ENCODE measurements around the gene STIM2. TPM values are rescaled to one million over a fixed set of nuclear protein-coding genes. Genes with fewer than 3 reads are reported as not detected.

The STIM2 gene
- total RNA-seq, 1 experiment from 2014 or later, result 203 TPM

- DNase-seq, result no peak
- Histone ChIP-seq H3K9me2 (replicated peaks; ENCODE audit: insufficient read depth, low read length) (no peaks in the 10 kb centered on the region), H3K27ac (ENCODE audit: low read length) (no peak overlapping the region), H3K9me3 (ENCODE audit: low read length) (no peaks in the 10 kb centered on the region), H3K4me2 (ENCODE audit: low read depth, low read length, poor library complexity, severe bottlenecking) (no peak overlapping the region), H2AFZ (ENCODE audit: low read length) (no peak overlapping the region), H3K79me2 (ENCODE audit: low read length) (peaks cover 99% of the 10 kb centered on the region), H3K27me3 (ENCODE audit: low read length) (no peaks in the 10 kb centered on the region), H3K4me3 (ENCODE audit: low read length) (no peak overlapping the region), H3K36me3 (ENCODE audit: insufficient read depth, low read length) (peaks cover 11% of the 10 kb centered on the region; the same call in 1 of the 2 replicates), H3K4me1 (ENCODE audit: low read length) (peaks cover 88% of the 10 kb centered on the region), H4K20me1 (ENCODE audit: insufficient read depth, low read depth, low read length) (peaks cover 56% of the 10 kb centered on the region), H3K9ac (ENCODE audit: low read length) (no peak overlapping the region)
Observed at GRCh38 chr4:26899991-26900390, 39.4 kb downstream of the STIM2 start.

- Histone ChIP-seq H3K27me3 (ENCODE audit: low read length) (no peaks in the 10 kb centered on the region), H3K9me2 (replicated peaks; ENCODE audit: insufficient read depth, low read length) (no peaks in the 10 kb centered on the region), H3K27ac (ENCODE audit: low read length) (no peak overlapping the region), H4K20me1 (ENCODE audit: insufficient read depth, low read depth, low read length) (peaks cover 56% of the 10 kb centered on the region), H3K4me1 (ENCODE audit: low read length) (peaks cover 93% of the 10 kb centered on the region), H3K9me3 (ENCODE audit: low read length) (no peaks in the 10 kb centered on the region), H3K36me3 (ENCODE audit: insufficient read depth, low read length) (peaks cover 11% of the 10 kb centered on the region; the same call in 1 of the 2 replicates), H3K4me2 (ENCODE audit: low read depth, low read length, poor library complexity, severe bottlenecking) (no peak overlapping the region), H3K79me2 (ENCODE audit: low read length) (peaks cover 100% of the 10 kb centered on the region), H3K4me3 (ENCODE audit: low read length) (no peak overlapping the region), H2AFZ (ENCODE audit: low read length) (no peak overlapping the region), H3K9ac (ENCODE audit: low read length) (no peak overlapping the region)
- no peak for DNase-seq
Observed at GRCh38 chr4:26900765-26901164, 40.1 kb downstream of the STIM2 start.

- Histone ChIP-seq H3K36me3 (ENCODE audit: insufficient read depth, low read length) (peaks cover 5% of the 10 kb centered on the region; the same call in 1 of the 2 replicates), H3K27ac (ENCODE audit: low read length) (peak overlapping the region; percentile 36; the same call in 1 of the 2 replicates), H3K9me2 (replicated peaks; ENCODE audit: insufficient read depth, low read length) (no peaks in the 10 kb centered on the region), H3K9ac (ENCODE audit: low read length) (no peak overlapping the region), H3K27me3 (ENCODE audit: low read length) (no peaks in the 10 kb centered on the region), H3K4me3 (ENCODE audit: low read length) (no peak overlapping the region), H3K4me2 (ENCODE audit: low read depth, low read length, poor library complexity, severe bottlenecking) (peak overlapping the region; percentile 9), H3K4me1 (ENCODE audit: low read length) (peaks cover 72% of the 10 kb centered on the region), H4K20me1 (ENCODE audit: insufficient read depth, low read depth, low read length) (peaks cover 41% of the 10 kb centered on the region), H2AFZ (ENCODE audit: low read length) (no peak overlapping the region), H3K79me2 (ENCODE audit: low read length) (peaks cover 100% of the 10 kb centered on the region), H3K9me3 (ENCODE audit: low read length) (no peaks in the 10 kb centered on the region)
- DNase-seq, result no peak
Observed at GRCh38 chr4:26905172-26905571, 44.5 kb downstream of the STIM2 start.

- H3K36me3 ChIP-seq (ENCODE audit: insufficient read depth, low read length), result no peaks in the 10 kb centered on the region
- no peak overlapping the region for H3K9ac ChIP-seq (ENCODE audit: low read length)
- peaks cover 68% of the 10 kb centered on the region for H3K4me1 ChIP-seq (ENCODE audit: low read length)
- H3K4me2 ChIP-seq (ENCODE audit: low read depth, low read length, poor library complexity, severe bottlenecking), result no peak overlapping the region
- H3K27me3 ChIP-seq (ENCODE audit: low read length), result no peaks in the 10 kb centered on the region
- H3K9me2 ChIP-seq (replicated peaks; ENCODE audit: insufficient read depth, low read length), result no peaks in the 10 kb centered on the region
- H4K20me1 ChIP-seq (ENCODE audit: insufficient read depth, low read depth, low read length), result peaks cover 25% of the 10 kb centered on the region
- H3K79me2 ChIP-seq (ENCODE audit: low read length), result peaks cover 100% of the 10 kb centered on the region
- no peak for DNase-seq
- H3K9me3 ChIP-seq (ENCODE audit: low read length), result no peaks in the 10 kb centered on the region
- no peak overlapping the region for H2AFZ ChIP-seq (ENCODE audit: low read length)
- H3K4me3 ChIP-seq (ENCODE audit: low read length), result no peak overlapping the region
- no peak overlapping the region for H3K27ac ChIP-seq (ENCODE audit: low read length)
Observed at GRCh38 chr4:26907731-26908599, 47.3 kb downstream of the STIM2 start.

- Histone ChIP-seq H3K36me3 (ENCODE audit: insufficient read depth, low read length) (no peaks in the 10 kb centered on the region), H3K9me3 (ENCODE audit: low read length) (no peaks in the 10 kb centered on the region), H3K4me3 (ENCODE audit: low read length) (no peak overlapping the region), H3K4me1 (ENCODE audit: low read length) (peaks cover 58% of the 10 kb centered on the region), H4K20me1 (ENCODE audit: insufficient read depth, low read depth, low read length) (peaks cover 26% of the 10 kb centered on the region), H2AFZ (ENCODE audit: low read length) (no peak overlapping the region), H3K9me2 (replicated peaks; ENCODE audit: insufficient read depth, low read length) (no peaks in the 10 kb centered on the region), H3K4me2 (ENCODE audit: low read depth, low read length, poor library complexity, severe bottlenecking) (no peak overlapping the region), H3K9ac (ENCODE audit: low read length) (no peak overlapping the region), H3K27me3 (ENCODE audit: low read length) (no peaks in the 10 kb centered on the region), H3K79me2 (ENCODE audit: low read length) (peaks cover 100% of the 10 kb centered on the region), H3K27ac (ENCODE audit: low read length) (no peak overlapping the region)
- DNase-seq, result no peak
Observed at GRCh38 chr4:26909369-26909768, 48.7 kb downstream of the STIM2 start.

GRCh38 chr4:26911254-26911653 is 50.6 kb downstream of the STIM2 start:
- peaks cover 99% of the 10 kb centered on the region for H3K79me2 ChIP-seq (ENCODE audit: low read length)

GRCh38 chr4:26912069-26912468 is 51.4 kb downstream of the STIM2 start:
- no peaks in the 10 kb centered on the region for H3K36me3 ChIP-seq (ENCODE audit: insufficient read depth, low read length)
- no peak overlapping the region for H3K4me3 ChIP-seq (ENCODE audit: low read length)
- DNase-seq, result no peak
- H3K79me2 ChIP-seq (ENCODE audit: low read length), result peaks cover 99% of the 10 kb centered on the region
- H3K4me1 ChIP-seq (ENCODE audit: low read length), result peaks cover 49% of the 10 kb centered on the region
- no peak overlapping the region for H3K4me2 ChIP-seq (ENCODE audit: low read depth, low read length, poor library complexity, severe bottlenecking)
- no peaks in the 10 kb centered on the region for H3K27me3 ChIP-seq (ENCODE audit: low read length)
- no peaks in the 10 kb centered on the region for H3K9me2 ChIP-seq (replicated peaks; ENCODE audit: insufficient read depth, low read length)
- H4K20me1 ChIP-seq (ENCODE audit: insufficient read depth, low read depth, low read length), result peaks cover 26% of the 10 kb centered on the region
- H3K9me3 ChIP-seq (ENCODE audit: low read length), result no peaks in the 10 kb centered on the region
- H2AFZ ChIP-seq (ENCODE audit: low read length), result no peak overlapping the region
- H3K27ac ChIP-seq (ENCODE audit: low read length), result peak overlapping the region; percentile 1; the same call in 1 of the 2 replicates
- H3K9ac ChIP-seq (ENCODE audit: low read length), result no peak overlapping the region

More at GRCh38 chr4:26911254-26911653, 50.6 kb downstream of the STIM2 start:
- Histone ChIP-seq H3K27me3 (ENCODE audit: low read length) (no peaks in the 10 kb centered on the region), H3K36me3 (ENCODE audit: insufficient read depth, low read length) (no peaks in the 10 kb centered on the region), H3K4me2 (ENCODE audit: low read depth, low read length, poor library complexity, severe bottlenecking) (no peak overlapping the region), H3K4me3 (ENCODE audit: low read length) (no peak overlapping the region), H3K9ac (ENCODE audit: low read length) (no peak overlapping the region), H2AFZ (ENCODE audit: low read length) (no peak overlapping the region), H3K9me2 (replicated peaks; ENCODE audit: insufficient read depth, low read length) (no peaks in the 10 kb centered on the region), H3K27ac (ENCODE audit: low read length) (0 out of 2 replicates have a peak overlapping the region, but pooled peaks have one; percentile 27), H3K9me3 (ENCODE audit: low read length) (no peaks in the 10 kb centered on the region), H3K4me1 (ENCODE audit: low read length) (peaks cover 49% of the 10 kb centered on the region), H4K20me1 (ENCODE audit: insufficient read depth, low read depth, low read length) (peaks cover 26% of the 10 kb centered on the region)
- no peak for DNase-seq

- Histone ChIP-seq H3K27me3 (ENCODE audit: low read length) (no peaks in the 10 kb centered on the region), H3K79me2 (ENCODE audit: low read length) (peaks cover 99% of the 10 kb centered on the region), H4K20me1 (ENCODE audit: insufficient read depth, low read depth, low read length) (peaks cover 26% of the 10 kb centered on the region), H2AFZ (ENCODE audit: low read length) (no peak overlapping the region), H3K4me3 (ENCODE audit: low read length) (no peak overlapping the region), H3K36me3 (ENCODE audit: insufficient read depth, low read length) (peaks cover 7% of the 10 kb centered on the region; the same call in 1 of the 2 replicates), H3K9ac (ENCODE audit: low read length) (no peak overlapping the region), H3K27ac (ENCODE audit: low read length) (no peak overlapping the region), H3K4me1 (ENCODE audit: low read length) (peaks cover 42% of the 10 kb centered on the region), H3K9me2 (replicated peaks; ENCODE audit: insufficient read depth, low read length) (no peaks in the 10 kb centered on the region), H3K9me3 (ENCODE audit: low read length) (no peaks in the 10 kb centered on the region), H3K4me2 (ENCODE audit: low read depth, low read length, poor library complexity, severe bottlenecking) (no peak overlapping the region)
- no peak for DNase-seq
Observed at GRCh38 chr4:26912810-26913209, 52.2 kb downstream of the STIM2 start.

All from Karpas-422 (cell line).